Activated CD8-positive, alpha-beta memory T cell treated with anti-CD3 and anti-CD28 coated beads for 24 hours (primary cell): ENCODE measurements around the gene TUT1.
"Not testable (repeated sequence)": the region's sequence is repeated elsewhere in the genome, so short reads cannot be mapped to it uniquely, and the experiment has no call there.

Experiments used
- DNase-seq: peaks from one replicate; pipeline ENCODE4 v3.0.0-alpha.2; 2020

Gene TUT1

GRCh38 chr11:62591448-62592145 lies at the start of gene TUT1:
TSS of gene TUT1 (minus strand) at chr11:62591523. CDS start at chr11:62591485, 38 bp downstream.
- peak; percentile 96 for DNase-seq

GRCh38 chr11:62632492-62632891 lies 41.2 kb upstream of the TUT1 start:
- no peak for DNase-seq

- DNase-seq, result no peak
Observed at GRCh38 chr11:62627713-62628112, 36.4 kb upstream of the TUT1 start.

- no peak for DNase-seq
Observed at GRCh38 chr11:62622476-62623089, 31.3 kb upstream of the TUT1 start.

GRCh38 chr11:62621567-62622470 lies 30.5 kb upstream of the TUT1 start, which contains the start of gene B3GAT3:
TSS of gene B3GAT3 (minus strand) at chr11:62621986. CDS start at chr11:62621947, 39 bp downstream.
- peak; percentile 99 for DNase-seq

- DNase-seq, result no peak
Observed at GRCh38 chr11:62621027-62621566, 29.8 kb upstream of the TUT1 start.

- not testable (repeated sequence) for DNase-seq
Observed at GRCh38 chr11:62616957-62617356, 25.6 kb upstream of the TUT1 start.

GRCh38 chr11:62615521-62615920 lies 24.2 kb upstream of the TUT1 start:
- no peak for DNase-seq

GRCh38 chr11:62614275-62614674 lies 23.0 kb upstream of the TUT1 start:
- peak; percentile 76 for DNase-seq

GRCh38 chr11:62613291-62613778 lies 22.0 kb upstream of the TUT1 start:
- DNase-seq, result no peak

- peak; percentile 97 for DNase-seq
Observed at GRCh38 chr11:62612366-62613290, 21.3 kb upstream of the TUT1 start, which contains the start of the genes EML3 and ROM1. TSS of gene EML3 (minus strand) at chr11:62612775. CDS start at chr11:62612457, 318 bp downstream. TSS of gene ROM1 (plus strand) at chr11:62613257. CDS start at chr11:62613282, 25 bp downstream.

- no peak for DNase-seq
Observed at GRCh38 chr11:62611705-62612365, 20.5 kb upstream of the TUT1 start.

GRCh38 chr11:62610814-62611704 lies 19.7 kb upstream of the TUT1 start:
- no peak for DNase-seq

- no peak for DNase-seq
Observed at GRCh38 chr11:62610403-62610802, 19.1 kb upstream of the TUT1 start.

- DNase-seq, result no peak
Observed at GRCh38 chr11:62608776-62609175, 17.5 kb upstream of the TUT1 start.

- DNase-seq, result no peak
Observed at GRCh38 chr11:62607714-62608113, 16.4 kb upstream of the TUT1 start.

GRCh38 chr11:62605902-62606301 lies 14.6 kb upstream of the TUT1 start:
- no peak for DNase-seq

- no peak for DNase-seq
Observed at GRCh38 chr11:62605467-62605866, 14.1 kb upstream of the TUT1 start.

GRCh38 chr11:62604460-62605120 lies 13.3 kb upstream of the TUT1 start:
- DNase-seq, result no peak
